CD4-positive, alpha-beta T cell treated with Interleukin-12 subunit alpha and Interleukin-12 subunit beta, for 1 hour (primary cell): Measurements from ENCODE around the gene TFIP11.
"Not testable (repeated sequence)": the region's sequence is repeated elsewhere in the genome, so short reads cannot be mapped to it uniquely, and the experiment has no call there.

Experiments
- DNase-seq: peaks from one replicate; pipeline ENCODE4 v3.0.0-alpha.2; 2020

The TFIP11 gene

DNA sequence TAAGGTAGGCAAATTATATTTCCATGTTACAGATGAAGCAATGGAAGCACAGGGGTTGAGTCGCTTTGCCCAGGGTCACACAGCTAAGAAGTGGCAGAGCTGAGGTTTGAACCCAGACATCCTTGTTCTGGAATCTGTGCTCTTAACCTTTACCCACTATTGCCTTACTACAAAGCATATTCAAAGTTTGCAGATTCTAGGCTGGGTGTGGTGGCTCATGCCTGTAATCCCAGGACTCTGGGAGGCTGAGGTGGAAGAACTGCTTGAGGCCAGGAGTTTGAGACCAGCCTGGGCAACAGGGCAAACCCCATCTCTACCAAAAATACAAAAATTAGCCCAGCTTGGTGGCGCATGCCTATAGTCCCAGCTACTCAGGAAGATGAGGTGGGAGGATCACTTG, 27.8 kb upstream of the TFIP11 start:
- DNase-seq, result no peak

DNA sequence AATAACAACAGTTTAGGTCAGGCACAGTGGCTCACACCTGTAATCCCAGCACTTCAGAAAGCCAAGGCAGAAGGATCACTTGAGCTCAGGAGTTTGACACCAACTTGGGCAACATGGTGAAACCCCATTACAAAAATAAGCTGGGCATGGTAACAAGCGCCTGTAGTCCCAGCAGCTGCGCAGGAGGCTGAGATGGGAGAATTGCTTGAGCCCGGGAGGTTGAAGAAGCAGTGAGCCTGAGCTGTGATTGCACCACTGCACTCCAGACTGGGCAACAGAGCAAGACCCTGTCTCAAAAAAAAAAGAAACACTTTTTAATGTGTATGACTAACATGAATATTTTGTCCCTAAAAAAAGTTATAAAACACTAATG, 24.5 kb upstream of the TFIP11 start:
- no peak for DNase-seq

DNA sequence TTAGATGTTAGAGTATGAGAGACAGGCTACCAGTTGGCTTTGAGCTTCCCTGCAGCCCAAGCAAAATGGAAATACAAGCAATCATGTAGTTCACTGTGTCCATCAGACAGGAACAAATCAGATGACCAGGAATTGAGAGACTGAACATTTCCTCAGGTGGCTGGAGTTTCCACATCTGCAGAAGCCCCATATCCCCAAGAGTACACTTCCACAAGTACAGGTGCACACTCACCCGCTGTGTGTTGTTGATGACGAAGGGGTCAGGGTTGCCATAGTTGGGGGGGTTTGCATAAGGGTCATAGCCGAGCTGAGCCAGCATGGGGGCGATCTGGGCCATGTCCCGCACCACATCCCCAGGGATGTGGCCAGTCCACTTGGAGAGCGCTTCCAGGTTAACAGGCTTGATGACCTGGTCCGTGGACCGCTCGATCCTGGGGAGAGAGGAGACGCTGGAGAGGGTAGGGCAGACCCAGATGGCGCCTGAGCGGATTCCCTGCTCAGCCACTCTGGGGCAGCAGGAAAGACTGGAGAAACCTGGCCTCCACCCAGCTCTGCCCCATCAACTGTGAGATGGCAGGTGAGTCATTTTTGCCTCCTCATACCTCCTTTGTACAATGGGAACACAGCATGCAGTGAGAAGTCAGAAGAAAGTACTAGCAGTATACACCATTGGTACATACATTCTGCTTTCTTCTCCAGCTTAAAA, 23.9 kb upstream of the TFIP11 start:
- DNase-seq, result no peak

DNA sequence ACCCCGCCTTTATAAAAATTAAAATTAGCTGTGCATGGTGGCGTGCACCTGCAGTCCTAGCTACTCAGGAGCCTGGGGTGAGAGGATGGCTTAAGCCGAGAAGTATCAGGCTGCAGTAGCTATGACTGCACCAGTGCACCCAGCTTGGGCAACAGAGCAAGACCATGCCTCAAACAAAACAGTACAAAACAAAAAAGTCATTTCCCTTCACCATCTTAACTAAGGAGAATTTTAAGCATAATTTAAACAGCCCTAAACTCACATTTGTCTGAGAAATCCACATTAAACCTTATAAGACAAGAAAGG, 23.3 kb upstream of the TFIP11 start:
- DNase-seq, result no peak

DNA sequence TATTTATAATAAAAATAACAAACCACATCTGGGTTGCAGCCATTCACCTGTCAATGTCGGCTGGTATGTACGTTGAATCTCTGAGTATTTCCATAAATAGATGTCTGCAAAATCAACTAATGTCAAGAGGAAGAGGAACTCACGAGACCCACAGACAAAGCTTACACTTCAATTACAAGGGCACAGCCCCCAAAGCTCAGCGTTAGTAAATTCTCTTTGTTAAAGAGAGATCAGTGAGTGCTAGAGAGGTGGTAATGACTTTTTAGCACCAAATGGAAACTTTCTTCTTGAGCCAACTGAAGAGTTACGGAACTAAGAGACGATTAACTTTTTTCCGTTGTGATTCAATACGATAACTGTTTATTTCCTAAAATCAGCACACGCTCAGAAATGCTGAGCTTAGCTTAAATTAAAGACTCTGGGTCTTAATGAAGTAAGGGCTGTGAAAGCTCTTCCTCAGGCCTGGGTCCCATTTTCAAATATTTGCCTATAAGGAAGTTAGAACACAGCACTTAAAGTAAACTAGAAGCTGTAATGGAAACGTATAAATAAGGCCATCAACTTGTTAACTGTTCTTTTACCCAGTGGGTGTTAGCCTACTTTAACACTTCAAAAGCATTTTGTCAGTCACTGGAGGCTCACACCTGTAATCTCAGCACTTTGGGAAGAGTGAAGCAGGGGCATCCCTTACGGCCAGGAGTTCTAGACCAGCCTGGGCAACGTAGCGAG, 22.8 kb upstream of the TFIP11 start:
- DNase-seq, result no peak

DNA sequence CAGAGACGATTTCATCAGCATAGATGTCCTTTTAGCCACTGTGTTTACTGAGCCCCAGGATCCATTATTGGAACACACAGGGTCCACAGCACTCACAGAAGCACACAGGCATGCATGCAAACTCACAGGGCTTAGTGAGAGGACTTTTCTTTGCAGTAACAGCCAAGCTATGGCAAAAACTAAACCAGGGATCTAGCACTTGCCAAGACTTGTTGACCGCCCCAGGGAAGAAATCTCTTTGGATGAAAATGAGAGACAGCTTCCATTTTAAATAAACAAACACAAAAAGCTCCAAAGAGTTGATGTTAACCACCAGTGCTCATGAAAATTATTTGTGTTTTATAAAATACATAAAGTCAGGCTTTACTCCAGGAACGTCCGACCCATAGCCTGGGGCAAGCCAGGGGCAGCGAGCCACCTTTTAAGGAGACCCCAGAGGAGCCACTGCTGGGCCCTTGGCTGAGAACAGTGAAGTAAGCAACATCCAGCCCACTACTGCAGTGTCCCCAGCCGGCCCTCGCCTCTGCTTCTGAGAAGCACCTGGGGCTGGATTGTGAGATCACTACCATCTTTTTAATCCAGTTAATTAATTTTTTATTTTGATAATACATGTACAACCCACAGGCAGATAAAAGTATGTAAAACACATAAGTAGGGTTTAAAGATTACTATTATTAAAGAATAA, 22.0 kb upstream of the TFIP11 start:
- DNase-seq, result no peak

DNA sequence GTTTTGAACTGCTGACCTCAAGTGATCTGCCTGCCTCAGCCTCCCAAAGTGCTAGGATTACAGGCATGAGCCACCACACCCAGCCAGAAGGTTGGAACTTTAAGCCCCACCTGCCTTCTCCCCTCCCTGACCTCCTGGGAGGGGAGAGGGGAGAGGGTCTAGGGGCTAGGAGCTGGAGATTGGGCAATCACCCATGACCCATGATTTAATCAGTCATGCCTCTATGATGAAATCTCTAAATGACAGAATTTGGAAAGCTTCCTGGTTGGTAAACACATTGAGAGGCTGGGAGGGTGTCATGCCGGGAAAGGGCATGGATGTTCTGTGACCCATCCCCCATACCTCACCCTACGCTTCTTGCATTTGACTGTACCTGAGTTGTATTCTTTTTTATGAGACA, 17.1 kb upstream of the TFIP11 start:
- DNase-seq, result no peak

DNA sequence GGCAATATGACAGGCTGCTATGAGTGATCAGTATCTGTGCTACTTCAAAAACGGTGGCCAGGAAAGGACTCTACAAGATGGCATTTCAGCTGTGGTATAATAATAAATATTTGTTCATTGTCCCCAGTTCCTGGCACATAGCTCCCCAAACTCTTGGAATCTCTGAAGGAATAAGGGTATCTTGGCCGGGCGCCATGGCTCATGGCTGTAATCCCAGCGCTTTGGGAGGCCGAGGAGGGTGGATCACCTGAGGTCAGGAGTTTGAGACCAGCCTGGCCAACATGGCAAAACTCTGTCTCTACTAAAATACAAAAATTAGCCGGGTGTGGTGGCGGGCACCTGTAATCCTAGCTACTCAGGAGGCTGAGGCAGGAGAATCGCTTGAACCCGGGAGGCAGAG, 16.2 kb upstream of the TFIP11 start:
- not testable (repeated sequence) for DNase-seq

DNA sequence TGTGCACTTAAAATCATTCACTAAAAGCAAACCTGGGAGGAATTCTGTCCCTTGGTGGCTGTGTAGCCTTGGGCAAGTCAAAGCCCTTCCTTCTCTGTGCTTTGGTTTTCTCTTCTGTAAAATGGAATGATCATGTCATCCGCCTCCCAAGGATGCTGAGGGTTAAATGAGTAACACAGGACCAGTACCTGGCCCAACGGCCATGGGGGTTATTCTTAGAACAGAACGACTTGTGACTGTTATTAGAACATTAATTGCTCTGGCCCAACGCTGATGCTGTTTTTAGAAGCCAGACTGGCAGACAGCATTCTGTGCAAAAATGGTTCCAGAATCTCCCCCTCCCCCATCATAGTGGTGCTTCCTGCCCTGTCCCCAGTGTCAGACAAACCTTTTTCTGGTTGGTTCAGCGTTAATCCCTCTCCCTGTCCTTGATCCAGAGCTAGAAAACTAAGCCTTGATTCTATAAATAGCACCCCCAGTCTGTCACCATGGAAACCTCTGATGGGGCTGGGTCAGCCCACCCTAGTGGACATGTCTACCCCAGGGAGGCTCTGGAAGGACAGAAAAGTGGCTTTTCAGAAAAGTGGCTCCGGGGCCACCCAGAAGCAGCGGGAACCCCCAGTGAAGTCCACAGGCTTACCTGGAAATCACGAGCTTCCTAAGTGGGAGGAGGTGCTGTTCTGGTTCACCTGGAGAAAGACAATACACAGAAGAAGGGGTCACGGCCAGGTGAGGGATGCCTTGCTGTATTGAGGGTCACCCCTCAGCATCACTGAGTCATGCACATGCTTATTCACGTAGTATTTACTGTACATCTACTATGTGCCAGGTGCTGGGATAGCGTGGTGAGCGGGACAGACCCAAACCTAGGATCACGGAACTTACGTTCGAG, 15.5 kb upstream of the TFIP11 start:
- no peak for DNase-seq

DNA sequence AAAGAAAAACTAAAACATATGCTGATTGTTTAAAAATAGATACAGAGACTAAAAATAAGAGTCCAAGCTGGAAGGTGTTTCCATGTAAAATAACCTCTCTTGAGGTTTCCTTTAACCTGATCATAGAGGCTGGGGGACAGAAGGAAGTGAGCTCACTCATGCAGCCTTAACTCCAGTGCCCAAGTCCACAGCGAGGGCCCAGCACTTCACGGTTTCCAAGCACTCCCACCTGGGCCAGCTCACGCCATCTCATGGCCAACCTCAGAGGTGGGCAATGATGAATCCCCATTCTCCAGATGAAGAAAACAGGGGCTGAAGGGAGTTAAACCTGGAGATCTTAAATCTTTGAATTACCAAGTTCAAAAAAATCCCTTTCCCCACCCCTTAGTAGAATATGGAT, 14.9 kb upstream of the TFIP11 start:
- no peak for DNase-seq

DNA sequence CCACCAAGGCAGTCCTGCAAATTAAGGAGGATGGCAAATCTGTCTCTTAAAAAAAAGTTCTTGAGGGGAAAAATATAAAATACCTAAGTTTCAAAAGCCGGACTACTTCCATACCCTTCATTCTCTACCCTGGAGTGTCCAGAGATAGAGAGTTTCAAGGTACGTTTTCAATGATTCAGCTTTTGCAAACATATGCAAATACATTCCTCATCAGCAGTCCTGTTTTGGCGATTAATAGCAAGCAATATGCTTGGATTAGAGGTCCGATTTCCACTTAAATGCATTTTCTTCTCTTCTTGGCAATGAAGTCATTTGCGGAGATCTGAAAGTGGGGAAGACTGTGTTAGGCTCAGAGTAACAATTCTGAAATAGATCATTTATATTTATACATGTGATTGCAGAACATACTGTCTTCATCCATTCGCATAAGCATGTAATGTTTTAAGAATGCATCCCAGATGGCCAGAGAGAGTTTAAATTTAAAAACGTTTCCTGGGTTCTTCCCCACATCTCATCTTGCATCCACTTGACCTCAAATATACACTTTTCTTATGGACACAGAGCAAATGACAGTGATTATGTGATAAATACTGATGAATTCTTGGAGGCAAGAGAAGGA, 13.8 kb upstream of the TFIP11 start:
- DNase-seq, result no peak

DNA sequence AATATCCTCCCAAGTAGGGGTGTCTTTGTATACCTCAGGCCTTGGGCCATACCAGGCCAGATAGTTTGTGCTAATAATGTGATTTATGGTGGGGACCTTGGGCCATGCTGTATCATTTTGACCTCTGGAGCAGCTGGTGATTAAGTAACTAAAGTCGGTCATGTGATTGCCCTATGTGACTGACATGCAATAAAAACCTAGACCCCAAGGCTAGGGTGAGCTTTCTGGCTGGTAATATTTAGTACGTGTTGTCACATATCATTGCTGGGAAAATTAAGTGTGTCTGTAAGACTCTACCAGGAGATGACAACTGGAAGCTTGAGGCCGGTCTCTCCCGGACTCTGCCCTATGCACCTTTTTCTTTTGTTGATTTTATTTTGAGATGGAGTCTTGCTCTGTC, 12.6 kb upstream of the TFIP11 start:
- DNase-seq, result no peak

DNA sequence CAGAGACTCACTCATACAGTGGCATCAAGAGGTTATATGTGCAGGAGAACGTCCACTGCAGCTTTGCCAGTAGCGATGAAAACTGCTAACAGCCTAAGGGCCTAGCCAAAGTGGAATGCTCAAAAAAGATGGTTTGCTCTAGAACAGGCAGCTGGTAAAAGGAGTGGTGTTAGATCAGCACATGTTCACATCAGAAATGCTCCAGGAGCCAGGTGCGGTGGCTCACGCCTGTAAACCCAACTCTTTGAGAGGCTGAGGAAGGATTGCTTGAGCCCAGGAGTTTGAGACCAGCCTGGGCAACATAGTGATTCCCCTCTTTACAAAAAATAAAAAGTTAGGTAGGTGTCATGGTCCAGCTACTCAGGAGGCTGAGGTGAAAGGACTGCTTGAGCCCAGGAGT, 10.3 kb upstream of the TFIP11 start:
- no peak for DNase-seq

DNA sequence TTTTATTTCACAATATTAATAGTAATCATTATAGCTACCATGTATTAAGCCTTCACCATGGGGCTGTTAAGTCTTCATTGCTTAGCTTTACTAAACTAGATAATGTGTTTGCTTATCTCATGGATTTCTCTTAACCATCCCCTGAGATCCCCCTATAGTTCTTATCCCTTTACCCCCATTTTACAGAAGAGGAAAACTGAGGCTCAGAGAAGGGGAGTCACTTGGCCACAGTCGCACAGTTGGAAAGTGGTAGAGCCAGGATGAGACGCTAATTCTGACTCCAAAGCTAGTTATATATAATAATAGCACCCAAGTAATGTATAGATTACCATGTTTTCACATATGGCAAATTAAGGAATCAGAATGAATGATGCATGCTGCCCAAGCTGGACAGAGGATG, 9.7 kb upstream of the TFIP11 start:
- DNase-seq, result no peak

DNA sequence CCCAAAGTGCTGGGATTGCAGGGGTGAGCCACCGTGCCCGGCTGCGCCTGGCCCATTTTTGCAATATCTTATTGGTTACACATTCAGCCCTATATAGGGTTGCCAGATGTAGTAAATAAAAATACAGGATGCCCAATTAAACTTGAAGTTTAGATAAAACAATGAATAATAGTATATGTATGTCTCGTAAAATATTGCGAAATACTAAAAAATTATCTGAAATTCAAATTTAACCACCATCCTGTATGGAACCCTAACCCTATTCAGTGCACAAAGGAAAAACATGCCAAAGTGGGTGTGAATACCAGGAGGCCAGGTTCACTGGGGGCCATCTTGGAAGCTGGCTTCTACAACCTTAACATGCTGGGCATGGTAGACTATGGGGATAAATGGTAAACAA, 5.2 kb upstream of the TFIP11 start:
- DNase-seq, result no peak

DNA sequence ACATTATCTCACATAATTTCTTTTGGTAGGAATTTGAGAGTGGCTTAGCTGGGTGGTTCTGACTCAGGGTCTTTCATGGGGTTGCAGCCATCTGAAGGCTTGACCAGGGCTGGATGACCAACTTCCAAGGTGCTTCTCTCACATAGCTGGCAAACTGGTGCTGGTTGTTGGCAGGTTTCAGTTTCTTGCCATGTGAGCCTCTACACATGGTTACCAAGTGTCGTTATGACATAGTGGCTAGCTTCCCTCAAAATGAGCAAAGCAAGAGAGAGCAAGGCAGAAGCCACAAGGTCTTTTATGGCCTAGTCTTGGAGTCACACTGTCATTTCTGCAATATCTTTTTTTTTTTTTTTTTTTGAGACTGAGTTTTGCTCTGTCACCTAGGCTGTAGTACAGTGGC, 4.2 kb upstream of the TFIP11 start:
- no peak for DNase-seq

DNA sequence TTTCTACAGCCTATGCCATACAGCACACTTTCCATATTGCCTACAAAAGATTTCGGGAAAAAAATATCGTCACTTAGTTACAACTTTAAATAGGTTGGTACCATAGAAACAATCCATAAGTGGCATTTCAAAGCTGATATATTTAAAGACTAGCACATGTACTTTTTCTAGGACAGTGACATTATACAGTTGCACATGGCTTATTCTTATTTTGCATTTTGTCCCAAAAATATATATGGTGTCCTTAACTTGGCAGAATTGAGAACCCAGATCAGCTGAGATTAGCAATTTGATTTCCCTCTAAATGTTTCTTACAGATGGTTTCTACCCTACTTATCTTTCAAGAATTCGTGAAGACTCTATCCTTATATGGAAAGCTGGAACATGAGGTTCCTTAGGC, 3.7 kb upstream of the TFIP11 start:
- no peak for DNase-seq

DNA sequence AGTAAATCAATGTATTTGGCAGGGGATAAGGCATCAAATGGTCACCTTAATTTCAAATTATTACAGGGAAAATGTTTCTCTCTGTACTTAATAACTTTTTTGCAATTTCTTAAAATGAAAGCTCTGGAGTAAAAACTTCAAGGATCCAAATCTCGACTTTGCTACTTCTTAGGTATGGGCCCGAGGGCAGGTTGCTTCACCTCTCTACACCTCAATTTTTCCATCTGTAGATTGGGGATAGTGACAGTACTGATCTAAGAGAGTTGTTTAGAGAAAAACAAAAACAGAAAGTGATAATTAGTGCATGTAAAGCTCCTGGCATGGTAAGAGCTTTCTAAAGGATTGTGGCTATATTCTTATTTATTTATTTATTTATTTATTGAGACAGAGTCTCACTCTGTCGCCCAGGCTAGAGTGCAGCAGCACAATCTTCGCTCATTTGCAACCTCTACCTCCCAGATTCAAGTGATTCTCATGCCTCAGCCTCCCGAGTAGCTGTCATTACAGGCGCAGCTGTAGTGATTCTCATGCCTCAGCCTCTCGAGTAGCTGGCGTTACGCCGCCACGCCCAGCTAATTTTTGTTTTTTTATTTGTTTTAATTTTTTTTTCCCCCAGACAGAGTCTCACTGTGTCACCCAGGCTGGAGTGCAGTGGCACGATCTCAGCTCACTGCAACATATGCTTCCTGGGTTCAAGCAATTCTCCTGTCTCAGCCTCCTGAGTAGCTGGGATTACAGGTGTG, 2.3 kb upstream of the TFIP11 start:
- DNase-seq, result no peak

DNA sequence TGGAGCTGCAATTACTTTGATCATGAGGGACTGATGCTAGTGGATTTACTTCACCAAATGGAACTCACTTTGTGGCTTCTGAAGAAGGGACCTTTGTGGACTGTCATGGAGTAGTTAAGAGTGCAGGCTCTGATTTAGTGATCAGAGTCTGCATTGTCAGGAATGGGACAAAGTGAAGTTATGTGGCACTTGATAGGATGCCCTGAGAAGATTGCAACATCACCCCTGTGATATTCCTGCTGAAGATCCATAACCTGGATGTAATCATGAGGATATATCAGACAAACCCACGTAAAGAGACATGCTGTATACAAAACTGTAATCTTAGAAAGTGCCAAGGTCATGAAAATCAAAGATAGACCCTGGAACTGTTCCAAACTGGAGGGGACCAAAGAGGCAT, 1.6 kb upstream of the TFIP11 start:
- DNase-seq, result no peak

DNA sequence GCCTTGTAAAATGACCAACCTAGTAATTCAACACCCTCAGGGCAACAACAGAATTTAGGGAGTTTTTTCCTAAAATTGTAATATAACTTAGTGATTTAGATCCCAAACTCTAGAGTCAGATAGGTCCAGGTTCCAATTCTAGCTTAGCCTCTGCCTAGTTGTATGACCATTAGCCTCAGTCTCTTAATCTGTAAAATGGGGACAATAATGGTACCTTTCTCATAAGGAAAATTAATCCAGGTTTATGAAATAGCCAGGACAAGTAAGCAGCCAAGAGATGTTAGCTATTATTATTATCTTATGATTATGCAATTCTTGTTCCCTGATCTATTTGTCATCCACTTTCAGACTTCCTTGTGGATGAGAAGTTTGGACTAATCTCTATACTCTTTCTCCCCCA, 4.1 kb downstream of the TFIP11 start:
- no peak for DNase-seq

DNA sequence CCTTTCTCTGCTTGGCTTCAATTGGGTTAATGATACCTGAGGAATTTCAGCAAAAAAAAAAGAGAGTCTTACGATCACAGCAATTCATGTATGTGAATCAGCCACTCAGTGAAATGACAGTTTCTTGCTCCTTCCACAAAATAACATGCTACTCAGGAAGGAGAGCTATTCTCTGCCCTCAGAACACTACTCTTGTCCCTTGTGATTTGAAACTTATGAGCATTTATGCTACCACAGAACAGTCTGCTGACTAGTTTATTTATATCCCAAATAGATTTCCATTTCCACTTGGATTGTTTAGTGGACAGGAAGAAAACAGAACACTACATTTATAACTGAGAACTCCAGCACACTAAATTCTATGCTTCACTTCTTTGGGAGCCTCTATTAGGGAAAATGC, 8.5 kb downstream of the TFIP11 start:
- no peak for DNase-seq
